ENCODE results near the gene PNMA8B. TPM values are rescaled to one million over a fixed set of nuclear protein-coding genes. Genes with fewer than 3 reads are reported as not detected.

The PNMA8B gene
- polyA plus RNA-seq, 1 experiment = 0.17 TPM

DNA sequence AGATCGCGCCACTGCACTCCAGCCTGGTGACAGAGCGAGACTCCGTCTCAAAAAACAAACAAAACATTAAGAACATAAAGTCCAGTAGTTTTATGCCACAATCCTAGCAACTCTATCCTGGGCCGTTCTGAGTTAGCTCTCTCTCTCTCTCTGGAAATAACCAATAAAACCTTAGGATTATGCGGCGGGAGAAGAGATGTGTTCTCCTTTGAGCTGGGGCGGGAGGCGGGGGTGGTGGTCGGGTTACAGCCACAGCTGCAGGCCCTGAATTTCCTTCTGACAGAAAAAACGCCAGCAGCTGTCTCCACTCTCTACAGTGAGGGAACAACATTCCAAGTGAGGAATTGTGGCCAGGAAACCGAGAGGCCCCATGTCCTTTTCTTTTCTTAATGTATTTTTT lies 15.3 kb downstream of the PNMA8B start:
- no peaks in the 10 kb centered on the region for H3K36me3 ChIP-seq (ENCODE audit: control insufficient read depth, insufficient read depth, low read length)
- TF ChIP-seq, protein P1, sequence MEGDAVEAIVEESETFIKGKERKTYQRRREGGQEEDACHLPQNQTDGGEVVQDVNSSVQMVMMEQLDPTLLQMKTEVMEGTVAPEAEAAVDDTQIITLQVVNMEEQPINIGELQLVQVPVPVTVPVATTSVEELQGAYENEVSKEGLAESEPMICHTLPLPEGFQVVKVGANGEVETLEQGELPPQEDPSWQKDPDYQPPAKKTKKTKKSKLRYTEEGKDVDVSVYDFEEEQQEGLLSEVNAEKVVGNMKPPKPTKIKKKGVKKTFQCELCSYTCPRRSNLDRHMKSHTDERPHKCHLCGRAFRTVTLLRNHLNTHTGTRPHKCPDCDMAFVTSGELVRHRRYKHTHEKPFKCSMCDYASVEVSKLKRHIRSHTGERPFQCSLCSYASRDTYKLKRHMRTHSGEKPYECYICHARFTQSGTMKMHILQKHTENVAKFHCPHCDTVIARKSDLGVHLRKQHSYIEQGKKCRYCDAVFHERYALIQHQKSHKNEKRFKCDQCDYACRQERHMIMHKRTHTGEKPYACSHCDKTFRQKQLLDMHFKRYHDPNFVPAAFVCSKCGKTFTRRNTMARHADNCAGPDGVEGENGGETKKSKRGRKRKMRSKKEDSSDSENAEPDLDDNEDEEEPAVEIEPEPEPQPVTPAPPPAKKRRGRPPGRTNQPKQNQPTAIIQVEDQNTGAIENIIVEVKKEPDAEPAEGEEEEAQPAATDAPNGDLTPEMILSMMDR (IDR thresholded peaks at IDR 0.05; ENCODE audit: insufficient read depth, low read depth, low read length) = no peak
- no peak overlapping the region for H3K4me3 ChIP-seq (ENCODE audit: low read depth, low read length)
- ChIA-PET CTCF (interaction anchor here (0.6 to 9.2 kb wide), 4 partner anchors 50 to 86 kb away, joined by 3 to 78 read pairs (median 29); no protein-coding TSS in a partner anchor), POLR2A (interaction anchor here (0.7 kb wide), 1 partner anchor 89 kb away, joined by 5 read pairs; no protein-coding TSS in a partner anchor)
- H3K27me3 ChIP-seq (ENCODE audit: control insufficient read depth, insufficient read depth, low read length) = no peaks in the 10 kb centered on the region
- DNase-seq (ENCODE audit: low read depth) = no peak

DNA sequence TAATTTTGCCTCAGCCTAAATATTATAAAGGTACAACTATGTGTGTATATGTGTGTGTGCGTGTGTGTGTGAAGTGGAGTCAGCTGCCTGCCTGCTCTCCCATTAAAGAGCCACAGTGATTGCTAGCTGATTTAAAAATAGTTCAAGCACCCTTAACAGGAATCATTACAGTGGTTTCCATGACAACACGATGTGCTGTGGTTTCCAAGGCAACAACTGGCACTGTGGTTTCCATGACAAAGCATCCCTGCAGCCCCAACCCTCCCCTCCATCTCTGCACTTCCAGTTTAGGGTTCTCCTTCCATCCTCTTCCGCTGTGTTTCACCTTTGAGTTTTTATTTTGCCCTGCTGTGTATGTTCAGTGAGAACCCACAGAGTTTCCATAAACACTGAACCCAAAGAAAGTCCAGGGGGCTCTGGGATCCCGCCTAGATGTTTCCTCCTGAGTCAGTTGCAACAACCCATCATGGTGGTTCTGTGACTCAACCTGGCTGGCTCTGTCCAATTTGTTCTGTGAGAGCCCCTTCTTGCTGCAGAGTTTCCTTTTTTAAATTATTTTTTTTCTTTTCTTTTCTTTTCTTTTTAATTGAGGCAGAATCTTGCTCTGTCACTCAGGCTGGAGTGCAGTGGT lies 17.2 kb downstream of the PNMA8B start:
- Histone ChIP-seq H3K27me3 (ENCODE audit: control insufficient read depth, insufficient read depth, low read length) (no peaks in the 10 kb centered on the region), H3K36me3 (ENCODE audit: control insufficient read depth, insufficient read depth, low read length) (no peaks in the 10 kb centered on the region), H3K4me3 (ENCODE audit: low read depth, low read length) (no peak overlapping the region)
- DNase-seq (ENCODE audit: low read depth) = no peak
- POLR2A ChIA-PET = no interaction called here
- CTCF ChIA-PET = interaction anchor here (2.4 to 9.2 kb wide), 2 partner anchors 9 to 85 kb away, joined by 8 to 78 read pairs; no protein-coding TSS in a partner anchor
- TF ChIP-seq, protein P1 (IDR thresholded peaks at IDR 0.05; ENCODE audit: insufficient read depth, low read depth, low read length) = no peak

DNA sequence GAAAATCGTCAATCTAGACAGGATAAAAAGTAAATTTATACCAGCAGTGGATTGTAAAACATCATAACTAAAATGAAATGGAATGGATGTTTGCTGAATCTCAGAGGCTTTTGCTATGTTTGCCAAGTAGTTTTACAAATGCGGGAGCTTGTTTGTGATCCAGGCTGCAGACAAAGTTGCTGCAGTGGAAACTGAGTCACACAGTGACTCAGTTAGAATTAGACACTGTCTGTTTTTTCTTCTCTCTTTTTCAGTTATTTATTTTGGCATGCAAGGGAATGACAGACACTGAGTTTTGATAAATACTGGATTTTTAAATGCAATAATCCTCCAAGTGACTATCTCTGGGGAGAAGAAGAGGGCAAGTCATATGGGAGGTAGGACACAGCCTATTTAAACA lies 19.7 kb downstream of the PNMA8B start:
- ChIA-PET POLR2A (no interaction called here), CTCF (interaction anchor here (0.6 kb wide), 1 partner anchor 8 kb away, joined by 4 read pairs; no protein-coding TSS in a partner anchor)
- H3K27me3 ChIP-seq (ENCODE audit: control insufficient read depth, insufficient read depth, low read length) = no peaks in the 10 kb centered on the region
- TF ChIP-seq, protein P1 (IDR thresholded peaks at IDR 0.05; ENCODE audit: insufficient read depth, low read depth, low read length) = no peak
- no peaks in the 10 kb centered on the region for H3K36me3 ChIP-seq (ENCODE audit: control insufficient read depth, insufficient read depth, low read length)
- DNase-seq (ENCODE audit: low read depth) = no peak
- H3K4me3 ChIP-seq (ENCODE audit: low read depth, low read length) = no peak overlapping the region

DNA sequence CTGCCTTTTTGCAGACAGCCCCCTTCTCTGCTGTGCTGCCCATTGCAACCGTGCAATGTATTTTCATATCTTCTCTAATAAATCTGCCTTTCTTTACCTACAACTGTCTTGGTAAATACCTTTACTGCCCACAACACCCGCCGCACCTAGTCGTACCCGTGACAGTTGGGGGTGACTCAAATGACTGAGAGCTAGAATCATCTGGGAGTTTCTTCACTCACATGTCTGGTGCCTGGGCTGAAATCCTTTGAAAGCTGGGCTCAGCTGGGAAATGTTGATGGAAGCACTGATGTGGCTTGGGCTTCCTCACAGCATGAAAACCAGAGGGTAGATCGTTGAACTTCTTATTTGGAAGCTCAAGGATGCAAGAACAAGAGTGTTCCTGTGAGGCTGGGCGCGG lies 21.5 kb downstream of the PNMA8B start:
- H3K27me3 ChIP-seq (ENCODE audit: control insufficient read depth, insufficient read depth, low read length) = no peaks in the 10 kb centered on the region
- DNase-seq (ENCODE audit: low read depth) = no peak
- H3K36me3 ChIP-seq (ENCODE audit: control insufficient read depth, insufficient read depth, low read length) = no peaks in the 10 kb centered on the region
- POLR2A ChIA-PET = no interaction called here
- H3K4me3 ChIP-seq (ENCODE audit: low read depth, low read length) = no peak overlapping the region
- CTCF ChIA-PET = interaction anchor here (1.0 to 1.9 kb wide), 2 partner anchors 14 to 79 kb away, joined by 4 to 6 read pairs; no protein-coding TSS in a partner anchor
- TF ChIP-seq, protein P1 (IDR thresholded peaks at IDR 0.05; ENCODE audit: insufficient read depth, low read depth, low read length) = no peak

DNA sequence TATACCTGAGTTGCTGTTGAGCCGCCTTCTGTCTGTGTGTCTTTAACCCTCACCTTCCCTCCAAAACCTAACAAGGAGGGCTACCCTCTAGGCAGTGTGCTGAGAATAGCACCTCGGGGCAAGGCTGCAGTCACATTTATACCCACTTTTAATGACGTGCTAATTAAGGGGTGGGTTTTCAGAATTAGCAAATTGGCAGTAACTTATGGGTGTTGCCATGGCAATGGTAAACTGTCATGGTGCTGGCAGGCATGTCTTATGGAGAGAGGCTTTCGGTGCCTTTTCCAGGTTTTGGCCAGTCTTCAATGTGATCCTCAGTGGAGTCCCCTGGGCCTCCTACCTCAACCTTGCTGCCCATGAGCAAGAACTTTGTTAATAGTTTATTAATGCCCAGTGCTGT lies 23.1 kb downstream of the PNMA8B start:
- Histone ChIP-seq H3K4me3 (ENCODE audit: low read depth, low read length) (no peak overlapping the region), H3K36me3 (ENCODE audit: control insufficient read depth, insufficient read depth, low read length) (no peaks in the 10 kb centered on the region), H3K27me3 (ENCODE audit: control insufficient read depth, insufficient read depth, low read length) (no peaks in the 10 kb centered on the region)
- TF ChIP-seq, protein P1 (IDR thresholded peaks at IDR 0.05; ENCODE audit: insufficient read depth, low read depth, low read length) = no peak
- ChIA-PET POLR2A (no interaction called here), CTCF (interaction anchor here (0.9 to 1.9 kb wide), 3 partner anchors 9 to 77 kb away, joined by 3 to 6 read pairs (median 3); no protein-coding TSS in a partner anchor)
- no peak for DNase-seq (ENCODE audit: low read depth)
